ENCODE data around the gene POLR1B.

Gene POLR1B

GRCh38 chr2:112579241-112579640 is 37.0 kb downstream of the POLR1B start:
- H3K79me2 ChIP-seq (ENCODE audit: control insufficient read depth, low read length): peaks cover 32% of the 10 kb centered on the region
- H3F3A ChIP-seq (ENCODE audit: control insufficient read depth, insufficient read depth): peaks cover 39% of the 10 kb centered on the region
- peaks cover 41% of the 10 kb centered on the region for H3K36me3 ChIP-seq (ENCODE audit: control insufficient read depth, low read length)
- no peaks in the 10 kb centered on the region for H3K27me3 ChIP-seq (ENCODE audit: control insufficient read depth, low read length)
- no peak overlapping the region for H3K27ac ChIP-seq (ENCODE audit: low read depth, low read length)
- no peak overlapping the region for H3K4me3 ChIP-seq (ENCODE audit: low read length)
- TF ChIP-seq, protein P1, sequence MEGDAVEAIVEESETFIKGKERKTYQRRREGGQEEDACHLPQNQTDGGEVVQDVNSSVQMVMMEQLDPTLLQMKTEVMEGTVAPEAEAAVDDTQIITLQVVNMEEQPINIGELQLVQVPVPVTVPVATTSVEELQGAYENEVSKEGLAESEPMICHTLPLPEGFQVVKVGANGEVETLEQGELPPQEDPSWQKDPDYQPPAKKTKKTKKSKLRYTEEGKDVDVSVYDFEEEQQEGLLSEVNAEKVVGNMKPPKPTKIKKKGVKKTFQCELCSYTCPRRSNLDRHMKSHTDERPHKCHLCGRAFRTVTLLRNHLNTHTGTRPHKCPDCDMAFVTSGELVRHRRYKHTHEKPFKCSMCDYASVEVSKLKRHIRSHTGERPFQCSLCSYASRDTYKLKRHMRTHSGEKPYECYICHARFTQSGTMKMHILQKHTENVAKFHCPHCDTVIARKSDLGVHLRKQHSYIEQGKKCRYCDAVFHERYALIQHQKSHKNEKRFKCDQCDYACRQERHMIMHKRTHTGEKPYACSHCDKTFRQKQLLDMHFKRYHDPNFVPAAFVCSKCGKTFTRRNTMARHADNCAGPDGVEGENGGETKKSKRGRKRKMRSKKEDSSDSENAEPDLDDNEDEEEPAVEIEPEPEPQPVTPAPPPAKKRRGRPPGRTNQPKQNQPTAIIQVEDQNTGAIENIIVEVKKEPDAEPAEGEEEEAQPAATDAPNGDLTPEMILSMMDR (IDR thresholded peaks at IDR 0.05; ENCODE audit: low read depth, low read length, poor library complexity, severe bottlenecking): no peak
- TF ChIP-seq EZH2phosphoT487 (IDR thresholded peaks at IDR 0.05; ENCODE audit: borderline replicate concordance, low read length): no peak
- no peaks in the 10 kb centered on the region for H3K9me2 ChIP-seq (replicated peaks; ENCODE audit: control insufficient read depth, low read length)
- no peak overlapping the region for H3K4me2 ChIP-seq (ENCODE audit: low read length)
- H3K9me3 ChIP-seq (ENCODE audit: control insufficient read depth, insufficient read depth, low read length): no peaks in the 10 kb centered on the region
- peaks cover 21% of the 10 kb centered on the region for H3K4me1 ChIP-seq (ENCODE audit: control insufficient read depth, low read length)
- no peaks in the 10 kb centered on the region for H4K20me1 ChIP-seq (ENCODE audit: control insufficient read depth, insufficient read depth, low read depth, low read length)

DNA sequence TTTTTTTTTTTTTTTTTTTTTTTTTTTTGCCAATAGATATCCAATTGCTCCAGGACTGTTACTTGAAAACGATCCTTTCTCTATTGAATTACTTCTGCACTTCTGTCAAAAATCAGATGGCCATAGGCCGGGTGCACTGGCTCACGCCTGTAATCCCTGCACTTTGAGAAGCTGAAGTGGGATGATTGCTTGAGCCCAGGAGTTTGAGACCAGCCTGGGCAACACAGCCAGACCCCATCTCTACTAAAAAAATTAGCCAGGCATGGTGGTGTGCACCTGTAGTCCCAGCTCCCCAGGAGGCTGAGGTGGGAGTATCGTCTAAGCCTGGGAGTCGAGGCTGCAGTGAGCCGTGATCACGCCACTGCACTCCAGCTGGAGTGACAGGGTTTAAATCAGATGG is 37.8 kb downstream of the POLR1B start:
- Histone ChIP-seq H3K4me3 (ENCODE audit: low read length) (no peak overlapping the region), H3K36me3 (ENCODE audit: control insufficient read depth, low read length) (peaks cover 33% of the 10 kb centered on the region), H3K9me3 (ENCODE audit: control insufficient read depth, insufficient read depth, low read length) (no peaks in the 10 kb centered on the region), H3K4me1 (ENCODE audit: control insufficient read depth, low read length) (peaks cover 24% of the 10 kb centered on the region), H3K79me2 (ENCODE audit: control insufficient read depth, low read length) (peaks cover 39% of the 10 kb centered on the region), H3K9me2 (replicated peaks; ENCODE audit: control insufficient read depth, low read length) (no peaks in the 10 kb centered on the region), H3K4me2 (ENCODE audit: low read length) (no peak overlapping the region), H3F3A (ENCODE audit: control insufficient read depth, insufficient read depth) (peaks cover 41% of the 10 kb centered on the region), H4K20me1 (ENCODE audit: control insufficient read depth, insufficient read depth, low read depth, low read length) (no peaks in the 10 kb centered on the region), H3K27ac (ENCODE audit: low read depth, low read length) (no peak overlapping the region), H3K27me3 (ENCODE audit: control insufficient read depth, low read length) (no peaks in the 10 kb centered on the region)
- TF ChIP-seq, protein P1 (IDR thresholded peaks at IDR 0.05; ENCODE audit: low read depth, low read length, poor library complexity, severe bottlenecking): no peak
- no peak for TF ChIP-seq EZH2phosphoT487 (IDR thresholded peaks at IDR 0.05; ENCODE audit: borderline replicate concordance, low read length)

DNA sequence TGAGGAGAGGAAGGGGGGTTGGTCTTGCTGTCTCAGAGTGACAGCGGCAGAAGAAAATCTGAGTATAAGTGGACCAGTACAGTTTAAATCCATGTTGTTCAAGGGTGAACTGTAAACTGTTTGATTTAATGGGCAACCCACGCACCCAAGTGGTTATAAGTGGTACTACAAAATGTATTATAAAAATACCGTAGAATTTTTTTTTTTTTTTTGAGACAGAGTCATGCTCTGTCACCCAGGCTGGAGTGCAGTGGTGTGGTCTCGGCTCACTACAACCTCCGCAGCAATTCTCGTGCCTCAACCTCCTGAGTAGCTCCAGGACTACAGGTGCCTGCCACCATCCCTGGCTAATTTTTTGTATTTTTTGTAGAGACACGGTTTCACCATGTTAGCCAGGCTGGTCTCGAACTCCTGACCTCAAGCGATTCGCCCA is 40.1 kb downstream of the POLR1B start:
- TF ChIP-seq, protein P1 (IDR thresholded peaks at IDR 0.05; ENCODE audit: low read depth, low read length, poor library complexity, severe bottlenecking): peak; percentile 41
- TF ChIP-seq EZH2phosphoT487 (IDR thresholded peaks at IDR 0.05; ENCODE audit: borderline replicate concordance, low read length): no peak
- Histone ChIP-seq H3K79me2 (ENCODE audit: control insufficient read depth, low read length) (peaks cover 29% of the 10 kb centered on the region), H3K4me1 (ENCODE audit: control insufficient read depth, low read length) (peaks cover 33% of the 10 kb centered on the region), H4K20me1 (ENCODE audit: control insufficient read depth, insufficient read depth, low read depth, low read length) (no peaks in the 10 kb centered on the region), H3K9me2 (replicated peaks; ENCODE audit: control insufficient read depth, low read length) (no peaks in the 10 kb centered on the region), H3F3A (ENCODE audit: control insufficient read depth, insufficient read depth) (peaks cover 41% of the 10 kb centered on the region), H3K27me3 (ENCODE audit: control insufficient read depth, low read length) (no peaks in the 10 kb centered on the region), H3K36me3 (ENCODE audit: control insufficient read depth, low read length) (peaks cover 16% of the 10 kb centered on the region), H3K4me2 (ENCODE audit: low read length) (peak overlapping the region; percentile 82), H3K4me3 (ENCODE audit: low read length) (peak overlapping the region; percentile 82), H3K9me3 (ENCODE audit: control insufficient read depth, insufficient read depth, low read length) (no peaks in the 10 kb centered on the region), H3K27ac (ENCODE audit: low read depth, low read length) (peak overlapping the region; percentile 85)
